ENCODE measurements around the gene PEPD.

- TF ChIP-seq EZH2 (IDR thresholded peaks at IDR 0.05; ENCODE audit: borderline replicate concordance), result no peak
- TF ChIP-seq CTCF (IDR thresholded peaks at IDR 0.05; ENCODE audit: poor library complexity), result no peak
These were observed 133.3 kb downstream of the PEPD start for GRCh38 chr19:33388231-33388724.

All from hepatocyte (in vitro differentiated cells).